GM23338 (cell line): ENCODE data around the gene KANK4.

Experiments used
- CTCF ChIP-seq, 2 experiments: fragments of 200-600 bp in 1 of 2; sonication (generic) in 1 of 2; conservative IDR thresholded peaks; 2 replicates each; pipeline versions ENCODE4 v1.5.1 to v1.6.1; 2016 to 2017; ENCODE audit warnings: antibody characterized with exemption in 2 of 2, low read depth in 2 of 2, mild to moderate bottlenecking in 2 of 2, moderate library complexity in 1 of 2
- EZH2 ChIP-seq: fragments of 200-600 bp; sonication (generic); IDR thresholded peaks from one replicate; pipeline ENCODE4 v1.8.0; 2017; ENCODE audit warnings: antibody characterized with exemption, mild to moderate bottlenecking, low read depth; ENCODE audit not compliant: unreplicated experiment
- REST ChIP-seq: IDR thresholded peaks from one replicate; pipeline ENCODE4 v1.6.1; 2018; ENCODE audit warnings: antibody characterized with exemption; ENCODE audit not compliant: unreplicated experiment

GRCh38 chr1:62294261-62294660 lies 25.0 kb downstream of the KANK4 start:
- peak; percentile 53 to 74 for TF ChIP-seq CTCF (conservative IDR thresholded peaks at IDR 0.05; ENCODE audit: low read depth in 2 of 2)
- no peak for TF ChIP-seq EZH2
- TF ChIP-seq REST = no peak
